ENCODE data around the gene MSH6.

DNA sequence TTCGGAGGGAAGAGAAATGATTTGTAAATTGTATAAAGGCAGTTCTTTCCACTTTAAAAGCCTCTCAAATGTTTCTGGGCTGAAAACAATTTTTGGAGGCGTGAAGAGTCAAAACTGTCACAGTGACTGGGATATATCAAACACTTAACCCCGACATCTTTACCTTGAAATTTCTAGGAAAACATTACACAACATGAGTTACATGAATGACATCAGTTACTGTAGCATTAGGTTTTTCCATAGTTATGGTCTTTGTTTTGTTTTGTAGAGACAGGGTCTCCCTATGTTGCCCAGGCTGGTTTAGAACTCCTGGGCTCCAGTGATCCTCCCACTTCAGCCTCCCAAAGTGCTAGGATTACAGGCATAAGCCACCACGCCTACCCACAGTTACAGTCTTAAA lies 25.7 kb downstream of the MSH6 start:
- TF ChIP-seq POLR2A (IDR thresholded peaks at IDR 0.05): no peak
- TF ChIP-seq, protein P1, sequence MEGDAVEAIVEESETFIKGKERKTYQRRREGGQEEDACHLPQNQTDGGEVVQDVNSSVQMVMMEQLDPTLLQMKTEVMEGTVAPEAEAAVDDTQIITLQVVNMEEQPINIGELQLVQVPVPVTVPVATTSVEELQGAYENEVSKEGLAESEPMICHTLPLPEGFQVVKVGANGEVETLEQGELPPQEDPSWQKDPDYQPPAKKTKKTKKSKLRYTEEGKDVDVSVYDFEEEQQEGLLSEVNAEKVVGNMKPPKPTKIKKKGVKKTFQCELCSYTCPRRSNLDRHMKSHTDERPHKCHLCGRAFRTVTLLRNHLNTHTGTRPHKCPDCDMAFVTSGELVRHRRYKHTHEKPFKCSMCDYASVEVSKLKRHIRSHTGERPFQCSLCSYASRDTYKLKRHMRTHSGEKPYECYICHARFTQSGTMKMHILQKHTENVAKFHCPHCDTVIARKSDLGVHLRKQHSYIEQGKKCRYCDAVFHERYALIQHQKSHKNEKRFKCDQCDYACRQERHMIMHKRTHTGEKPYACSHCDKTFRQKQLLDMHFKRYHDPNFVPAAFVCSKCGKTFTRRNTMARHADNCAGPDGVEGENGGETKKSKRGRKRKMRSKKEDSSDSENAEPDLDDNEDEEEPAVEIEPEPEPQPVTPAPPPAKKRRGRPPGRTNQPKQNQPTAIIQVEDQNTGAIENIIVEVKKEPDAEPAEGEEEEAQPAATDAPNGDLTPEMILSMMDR (IDR thresholded peaks at IDR 0.05 in 8 of 11, conservative IDR thresholded peaks at IDR 0.05 in 3 of 11): no peak
- TF ChIP-seq POLR2AphosphoS5 (IDR thresholded peaks at IDR 0.05): peak in 1 of 3 donors; percentile 26
